ENCODE data around the gene ALCAM. TPM values are rescaled to one million over a fixed set of nuclear protein-coding genes. Genes with fewer than 3 reads are reported as not detected.

ALCAM gene
- polyA plus RNA-seq, 1 of the 3 experiments (the other 2 are of a cell fraction) = 58.3 TPM

DNA sequence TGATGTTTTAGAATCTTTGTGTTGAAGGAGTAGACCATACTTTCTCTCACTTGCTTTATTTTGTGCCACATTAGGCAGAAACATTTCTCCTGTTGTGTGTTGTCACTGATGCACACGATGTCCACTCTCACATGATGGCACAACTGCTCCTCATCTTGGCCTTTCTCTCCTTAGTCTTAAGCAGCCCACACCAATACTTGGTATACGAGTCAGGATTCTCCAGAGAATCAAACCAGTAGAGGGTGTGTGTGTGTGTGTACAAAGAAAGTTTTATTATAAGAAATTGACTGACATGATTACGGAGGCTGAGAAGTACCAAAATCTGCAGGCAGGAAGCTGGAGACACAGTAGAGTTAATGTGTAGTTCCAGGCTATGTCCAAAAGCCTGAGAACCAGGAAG is 187.1 kb downstream of the ALCAM start:
- Histone ChIP-seq H3K27ac (ENCODE audit: low read depth in 2 of 2, low read length in 1 of 2) (no peak overlapping the region), H3F3A (replicated peaks; ENCODE audit: insufficient read depth) (peaks cover 3% of the 10 kb centered on the region), H3K4me1 (ENCODE audit: control insufficient read depth in 1 of 2, insufficient read depth in 2 of 2, low read depth in 1 of 2, low read length in 1 of 2) (no peaks in the 10 kb centered on the region; a peak in 2 of 4 replicates), H3K9me2 (no peaks in the 10 kb centered on the region), H3K4me3 (ENCODE audit: low read depth in 2 of 2, low read length in 1 of 2) (no peak overlapping the region), H3K9me3 (no peaks in the 10 kb centered on the region), H2AFZ (ENCODE audit: low read depth) (no peak overlapping the region), H3K27me3 (ENCODE audit: insufficient read depth) (no peaks in the 10 kb centered on the region), H3K9ac (no peak overlapping the region), H3K79me2 (ENCODE audit: insufficient read depth) (no peaks in the 10 kb centered on the region; the same call in 1 of the 2 replicates), H4K20me1 (ENCODE audit: insufficient read depth) (no peaks in the 10 kb centered on the region), H3K36me3 (replicated peaks in 1 of 2; ENCODE audit: control insufficient read depth in 1 of 2, insufficient read depth in 2 of 2, low read length in 1 of 2) (peaks cover 81 to 94% of the 10 kb centered on the region in 2 experiments), H3K4me2 (no peak overlapping the region)
- ChIA-PET POLR2A (no interaction called here), CTCF (interaction anchor here (0.7 kb wide), 1 partner anchor 1511 kb away, joined by 3 read pairs; no protein-coding TSS in a partner anchor)
- DNase-seq = no peak
- WGBS (ENCODE audit: low lambda C conversion rate) = 96% methylated on average over 3 of the region's 3 CpGs
- TF ChIP-seq FOXJ3 (CRISPR knock-in tag; IDR thresholded peaks at IDR 0.05) = no peak
- TF ChIP-seq FOXM1 (IDR thresholded peaks at IDR 0.05; ENCODE audit: low read depth) = no peak
- no peak for TF ChIP-seq NFIC (IDR thresholded peaks at IDR 0.05; ENCODE audit: borderline replicate concordance)
- TF ChIP-seq, protein P1, sequence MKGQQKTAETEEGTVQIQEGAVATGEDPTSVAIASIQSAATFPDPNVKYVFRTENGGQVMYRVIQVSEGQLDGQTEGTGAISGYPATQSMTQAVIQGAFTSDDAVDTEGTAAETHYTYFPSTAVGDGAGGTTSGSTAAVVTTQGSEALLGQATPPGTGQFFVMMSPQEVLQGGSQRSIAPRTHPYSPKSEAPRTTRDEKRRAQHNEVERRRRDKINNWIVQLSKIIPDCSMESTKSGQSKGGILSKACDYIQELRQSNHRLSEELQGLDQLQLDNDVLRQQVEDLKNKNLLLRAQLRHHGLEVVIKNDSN (IDR thresholded peaks at IDR 0.05; ENCODE audit: borderline replicate concordance, low read depth) = no peak

DNA sequence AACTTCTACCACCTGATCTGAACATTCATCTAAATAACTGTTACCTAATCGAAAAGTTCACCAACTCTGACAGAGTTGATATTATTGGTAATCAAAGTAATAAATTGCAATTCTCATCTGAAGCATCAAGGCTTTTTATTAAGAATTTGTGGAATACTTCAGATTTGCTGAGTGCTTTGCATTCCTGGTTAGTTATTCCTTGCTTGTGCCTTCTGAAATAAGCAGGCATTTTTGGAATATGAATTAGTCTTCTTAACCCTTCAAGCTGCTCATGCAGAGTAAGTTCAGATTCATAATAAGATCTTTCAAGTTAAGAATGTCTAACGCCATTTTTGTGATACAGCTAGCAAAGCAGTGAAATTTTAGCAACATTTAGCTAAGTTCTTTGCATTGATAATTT is 188.5 kb downstream of the ALCAM start:
- H2AFZ ChIP-seq (ENCODE audit: low read depth) = no peak overlapping the region
- H3K9me3 ChIP-seq = no peaks in the 10 kb centered on the region
- H3K79me2 ChIP-seq (ENCODE audit: insufficient read depth) = no peaks in the 10 kb centered on the region; the same call in 1 of the 2 replicates
- H3K27me3 ChIP-seq (ENCODE audit: insufficient read depth) = no peaks in the 10 kb centered on the region
- no peak overlapping the region for H3K4me3 ChIP-seq (ENCODE audit: low read depth in 2 of 2, low read length in 1 of 2)
- H3K9ac ChIP-seq = no peak overlapping the region
- TF ChIP-seq, protein P1 (IDR thresholded peaks at IDR 0.05; ENCODE audit: borderline replicate concordance, low read depth) = no peak
- TF ChIP-seq, protein P2, sequence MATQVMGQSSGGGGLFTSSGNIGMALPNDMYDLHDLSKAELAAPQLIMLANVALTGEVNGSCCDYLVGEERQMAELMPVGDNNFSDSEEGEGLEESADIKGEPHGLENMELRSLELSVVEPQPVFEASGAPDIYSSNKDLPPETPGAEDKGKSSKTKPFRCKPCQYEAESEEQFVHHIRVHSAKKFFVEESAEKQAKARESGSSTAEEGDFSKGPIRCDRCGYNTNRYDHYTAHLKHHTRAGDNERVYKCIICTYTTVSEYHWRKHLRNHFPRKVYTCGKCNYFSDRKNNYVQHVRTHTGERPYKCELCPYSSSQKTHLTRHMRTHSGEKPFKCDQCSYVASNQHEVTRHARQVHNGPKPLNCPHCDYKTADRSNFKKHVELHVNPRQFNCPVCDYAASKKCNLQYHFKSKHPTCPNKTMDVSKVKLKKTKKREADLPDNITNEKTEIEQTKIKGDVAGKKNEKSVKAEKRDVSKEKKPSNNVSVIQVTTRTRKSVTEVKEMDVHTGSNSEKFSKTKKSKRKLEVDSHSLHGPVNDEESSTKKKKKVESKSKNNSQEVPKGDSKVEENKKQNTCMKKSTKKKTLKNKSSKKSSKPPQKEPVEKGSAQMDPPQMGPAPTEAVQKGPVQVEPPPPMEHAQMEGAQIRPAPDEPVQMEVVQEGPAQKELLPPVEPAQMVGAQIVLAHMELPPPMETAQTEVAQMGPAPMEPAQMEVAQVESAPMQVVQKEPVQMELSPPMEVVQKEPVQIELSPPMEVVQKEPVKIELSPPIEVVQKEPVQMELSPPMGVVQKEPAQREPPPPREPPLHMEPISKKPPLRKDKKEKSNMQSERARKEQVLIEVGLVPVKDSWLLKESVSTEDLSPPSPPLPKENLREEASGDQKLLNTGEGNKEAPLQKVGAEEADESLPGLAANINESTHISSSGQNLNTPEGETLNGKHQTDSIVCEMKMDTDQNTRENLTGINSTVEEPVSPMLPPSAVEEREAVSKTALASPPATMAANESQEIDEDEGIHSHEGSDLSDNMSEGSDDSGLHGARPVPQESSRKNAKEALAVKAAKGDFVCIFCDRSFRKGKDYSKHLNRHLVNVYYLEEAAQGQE (IDR thresholded peaks at IDR 0.05; ENCODE audit: low read depth, low read length) = no peak
- no peaks in the 10 kb centered on the region for H4K20me1 ChIP-seq (ENCODE audit: insufficient read depth)
- no peak overlapping the region for H3K27ac ChIP-seq (ENCODE audit: low read depth in 2 of 2, low read length in 1 of 2)
- 91% methylated on average over 2 of the region's 2 CpGs for WGBS (ENCODE audit: low lambda C conversion rate)
- no peak overlapping the region for H3K4me2 ChIP-seq
- H3K4me1 ChIP-seq (ENCODE audit: control insufficient read depth in 1 of 2, insufficient read depth in 2 of 2, low read depth in 1 of 2, low read length in 1 of 2) = no peaks in the 10 kb centered on the region; a peak in 2 of 4 replicates
- no peaks in the 10 kb centered on the region for H3K9me2 ChIP-seq
- peaks cover 76 to 89% of the 10 kb centered on the region in 2 experiments for H3K36me3 ChIP-seq (replicated peaks in 1 of 2; ENCODE audit: control insufficient read depth in 1 of 2, insufficient read depth in 2 of 2, low read length in 1 of 2)
- DNase-seq = no peak
- ChIA-PET CTCF (interaction anchor here (0.9 kb wide), 1 partner anchor 15 kb away, joined by 3 read pairs; no protein-coding TSS in a partner anchor), POLR2A (no interaction called here)
- H3F3A ChIP-seq (replicated peaks; ENCODE audit: insufficient read depth) = peaks cover 9% of the 10 kb centered on the region

Data from SK-N-SH (cell line).